NCI-H187 treated with DMSO at 0.1 percent for 48 hours (cell line): ENCODE results near the gene ZKSCAN4.
A peak's percentile ranks its signal among the peaks of the same experiment; 100 is the strongest.

ENCODE experiments used
- DNase-seq: peaks from one replicate; lab custom pipeline; 2025; lab: John Stamatoyannopoulos, UW

ZKSCAN4 gene

GRCh38 chr6:28248916-28249315 is 3.2 kb downstream of the ZKSCAN4 start:
- no peak for DNase-seq

- no peak for DNase-seq
Measured at GRCh38 chr6:28245206-28245941, 6.7 kb downstream of the ZKSCAN4 start.

DNA sequence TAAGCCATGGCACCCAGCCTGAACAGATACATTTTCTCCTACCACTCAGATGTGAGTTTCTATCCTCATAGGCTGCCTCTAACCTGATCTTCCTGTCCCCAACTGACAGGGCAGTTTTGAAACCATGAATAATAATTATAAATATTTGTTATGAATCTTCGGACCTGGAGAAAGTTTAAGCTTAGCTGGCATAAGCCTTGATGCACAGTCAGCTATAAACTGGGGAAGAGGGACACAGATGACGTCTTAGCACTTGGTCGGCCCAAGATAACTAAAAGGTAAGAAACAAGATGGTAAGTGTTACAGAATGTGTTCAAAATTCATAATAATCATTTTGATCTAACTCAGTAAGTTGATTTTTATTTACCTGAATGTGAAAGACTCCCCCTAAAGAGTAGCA is 8.1 kb downstream of the ZKSCAN4 start:
- DNase-seq = no peak

GRCh38 chr6:28240471-28240870 is 11.6 kb downstream of the ZKSCAN4 start:
- DNase-seq = no peak

- DNase-seq = no peak
Measured at GRCh38 chr6:28239636-28240035, 12.4 kb downstream of the ZKSCAN4 start.

DNA sequence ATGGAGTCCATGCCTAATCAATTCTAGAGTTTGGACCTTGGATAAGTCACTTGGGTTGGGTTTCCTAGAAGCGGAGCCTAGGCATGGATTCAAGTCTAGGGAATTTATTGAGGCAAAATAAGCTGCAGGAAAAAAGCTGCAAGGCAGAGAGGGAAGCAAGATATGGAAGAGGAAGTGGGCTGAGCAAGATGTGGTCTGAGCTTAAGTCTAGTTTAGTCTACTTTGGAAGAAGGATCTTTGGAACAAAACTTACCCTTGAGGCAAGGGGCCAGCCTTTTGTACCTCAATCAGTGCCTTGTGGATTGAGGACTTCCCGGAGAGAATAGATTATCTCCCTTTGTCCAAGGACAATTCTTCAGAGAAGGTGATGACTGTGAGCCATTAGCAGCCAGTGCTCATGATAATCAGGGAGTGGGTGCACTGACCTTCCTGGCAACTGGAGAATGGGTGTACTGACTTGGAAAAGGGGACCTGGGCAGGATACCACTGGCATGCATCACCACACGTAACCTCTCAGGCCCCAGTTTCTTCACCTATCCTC is 16.1 kb downstream of the ZKSCAN4 start:
- DNase-seq = no peak

- DNase-seq = no peak
Measured at GRCh38 chr6:28232785-28233184, 19.3 kb downstream of the ZKSCAN4 start.

GRCh38 chr6:28226460-28226859 is 25.6 kb downstream of the ZKSCAN4 start:
- DNase-seq = no peak

- DNase-seq = peak; percentile 45
Measured at GRCh38 chr6:28225056-28225834, 26.8 kb downstream of the ZKSCAN4 start, which contains the start of gene ZSCAN9. Gene ZSCAN9 (plus strand): TSS chr6:28225275. CDS start chr6:28227085, 1,810 bp downstream.

DNA sequence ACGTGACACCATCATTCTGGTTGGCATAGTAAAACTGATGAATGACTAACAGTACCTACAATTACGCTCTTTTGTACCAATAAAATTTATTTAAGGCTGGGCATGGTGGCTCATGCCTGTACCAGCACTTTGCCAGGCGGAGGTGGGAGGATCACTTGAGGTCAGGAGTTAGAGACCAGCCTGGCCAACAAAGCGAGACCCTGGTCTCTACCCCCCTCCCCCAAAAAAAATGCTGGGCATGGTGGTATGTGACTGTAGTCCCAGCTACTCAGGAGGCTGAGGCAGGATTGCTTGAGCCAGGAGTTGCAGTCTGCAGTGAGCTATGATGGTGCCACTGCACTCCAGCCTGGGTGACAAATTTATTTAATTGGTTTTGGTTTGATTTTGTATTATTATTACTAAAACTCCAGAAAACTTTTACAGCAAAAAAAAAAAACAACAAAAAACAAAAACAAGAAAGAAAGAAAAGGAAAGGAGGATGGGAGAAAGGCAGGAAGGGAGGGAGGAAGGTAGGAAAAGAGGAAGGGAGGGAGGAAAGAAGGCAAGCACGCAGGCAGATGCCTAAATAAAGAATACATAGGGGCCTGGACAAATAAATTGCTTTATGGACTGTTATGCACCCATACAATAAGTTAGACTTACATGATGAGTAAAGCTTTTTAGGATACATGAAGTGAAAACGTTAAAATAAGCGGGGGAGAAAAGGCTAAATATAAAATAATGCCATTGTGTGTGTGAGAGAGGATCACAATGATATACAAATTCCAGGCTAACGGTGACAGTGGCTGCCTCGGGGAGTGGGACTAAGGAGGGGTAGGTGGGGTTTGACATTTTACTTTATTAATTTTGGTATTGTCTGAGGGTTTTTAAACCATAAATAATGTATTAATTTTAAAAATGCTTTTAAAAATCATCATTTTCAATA is 27.7 kb downstream of the ZKSCAN4 start:
- no peak for DNase-seq

DNA sequence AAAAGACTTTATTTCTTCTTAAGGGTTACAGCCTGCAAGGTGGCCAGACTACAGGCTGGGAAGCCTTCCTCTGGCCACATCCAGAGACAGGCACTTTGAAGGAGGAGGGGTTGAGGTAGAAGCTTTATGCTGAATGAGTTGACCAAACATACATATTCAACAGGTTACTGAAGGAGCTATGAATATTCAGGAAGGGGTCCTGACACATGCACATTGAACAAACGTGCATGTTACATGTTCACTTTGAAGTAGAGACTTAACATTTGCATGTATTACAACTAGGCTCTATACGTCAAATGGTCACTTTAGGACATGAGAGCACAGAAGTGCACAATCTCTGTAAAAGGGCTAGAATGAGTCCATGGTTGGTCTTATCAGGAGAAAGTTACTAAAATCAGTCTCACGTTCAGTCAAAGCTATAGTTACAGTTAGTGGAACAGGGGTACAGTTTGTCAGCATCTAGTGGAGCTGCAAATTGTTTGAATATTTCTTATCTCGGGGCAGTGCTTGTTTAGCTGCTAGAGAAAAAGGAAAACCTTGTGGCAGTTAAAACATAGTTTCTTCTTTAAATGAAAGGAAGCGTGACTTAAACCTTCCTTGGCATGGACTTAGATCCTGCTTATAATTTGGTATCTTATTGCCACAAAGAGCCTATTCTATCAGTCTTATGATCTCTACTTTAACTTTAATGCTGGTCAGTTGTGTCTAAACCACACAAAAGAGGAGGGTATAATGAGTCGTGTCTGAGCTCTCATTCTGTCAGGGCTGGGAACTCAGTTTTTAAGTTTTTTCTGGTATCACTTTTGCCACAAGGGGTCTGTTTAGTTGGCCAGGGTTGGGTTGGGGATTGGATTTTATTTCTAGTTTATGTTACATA is 31.6 kb downstream of the ZKSCAN4 start:
- no peak for DNase-seq

- DNase-seq = no peak
Measured at GRCh38 chr6:28218312-28219248, 33.5 kb downstream of the ZKSCAN4 start.

- no peak for DNase-seq
Measured at GRCh38 chr6:28217890-28218289, 34.2 kb downstream of the ZKSCAN4 start.

- no peak for DNase-seq
Measured at GRCh38 chr6:28215425-28215824, 36.6 kb downstream of the ZKSCAN4 start.

DNA sequence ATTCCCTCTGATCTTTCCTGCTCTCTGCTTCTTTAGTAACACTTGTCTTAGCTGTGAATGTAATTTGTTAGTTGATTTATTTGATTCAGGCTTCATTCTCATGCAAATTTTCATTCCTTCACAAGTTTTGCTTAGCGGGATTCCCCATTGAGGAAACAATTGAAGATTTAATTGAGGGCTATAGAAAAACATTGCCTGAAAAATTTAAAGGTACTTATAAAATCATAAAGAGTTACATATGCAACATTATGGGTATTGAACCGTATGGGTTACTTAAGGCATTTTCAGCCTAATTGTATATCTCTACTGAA is 38.9 kb downstream of the ZKSCAN4 start:
- no peak for DNase-seq

DNA sequence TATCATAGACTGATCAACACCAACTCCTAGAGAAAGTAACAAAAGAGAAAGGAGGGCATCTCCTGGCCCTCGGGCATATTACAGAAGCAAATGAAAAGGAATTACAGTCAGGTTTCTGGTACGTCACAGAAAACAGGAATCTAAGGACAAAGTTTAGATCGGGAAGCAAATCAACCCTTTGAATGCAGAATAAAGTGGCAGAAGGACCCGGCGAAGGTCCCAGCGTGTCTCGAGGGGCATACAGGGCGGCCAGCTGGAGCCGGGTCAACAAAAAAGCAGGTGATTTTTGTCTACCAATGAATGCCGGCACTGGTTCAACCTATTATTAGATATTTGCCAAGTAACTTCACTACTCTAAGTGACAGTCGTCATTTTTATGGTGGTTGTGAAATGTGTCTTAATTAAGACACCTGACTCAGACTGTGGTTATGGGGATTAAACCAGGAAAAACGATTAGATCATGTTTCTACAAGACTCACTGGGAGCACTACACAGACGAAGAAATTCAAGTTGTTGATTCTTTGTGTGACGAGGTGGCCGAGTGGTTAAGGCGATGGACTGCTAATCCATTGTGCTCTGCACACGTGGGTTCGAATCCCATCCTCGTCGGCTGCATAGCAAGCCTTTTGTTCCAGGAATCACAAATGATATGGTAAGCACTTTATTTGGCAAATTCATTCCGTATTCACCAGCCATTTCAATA is 39.4 kb downstream of the ZKSCAN4 start:
- no peak for DNase-seq

- no peak for DNase-seq
Measured at GRCh38 chr6:28211840-28212509, 40.1 kb downstream of the ZKSCAN4 start.

DNA sequence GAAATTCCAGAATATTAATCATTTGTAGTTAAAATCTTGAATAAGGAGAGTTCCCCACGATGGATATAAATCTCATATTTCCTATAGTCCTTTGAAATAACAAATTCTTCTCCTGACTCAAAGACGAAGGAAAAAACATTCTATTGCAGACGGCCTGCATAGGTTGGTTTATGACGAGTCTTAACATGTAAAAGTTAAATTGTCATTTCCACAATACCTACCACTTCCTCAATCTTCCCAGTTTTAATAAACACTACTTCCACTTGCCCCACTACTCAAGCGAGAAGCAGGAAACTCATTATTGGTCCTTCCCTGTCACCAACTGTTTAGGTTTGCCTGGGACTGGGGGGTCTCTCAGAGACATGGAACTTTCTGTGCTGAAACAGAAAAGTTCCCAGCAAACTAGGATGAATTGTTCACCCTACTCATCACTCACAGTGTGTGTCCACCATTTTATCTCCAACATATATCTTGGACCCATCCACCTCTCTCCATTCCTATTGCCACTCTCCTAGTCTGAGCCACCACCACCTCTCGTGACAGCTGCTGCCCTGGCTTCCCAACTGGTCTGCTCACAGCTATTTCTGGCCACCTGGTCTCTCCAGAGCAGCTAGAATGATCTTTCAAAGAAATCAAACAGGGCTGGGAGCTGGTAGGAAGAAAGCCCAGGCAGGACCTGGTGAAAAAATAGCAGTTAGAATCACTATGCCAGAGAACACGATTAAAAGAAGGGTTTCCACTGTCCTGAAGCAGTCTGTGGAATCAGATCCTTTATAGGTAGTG is 42.1 kb downstream of the ZKSCAN4 start:
- DNase-seq = no peak
